Glutamatergic neuron (in vitro differentiated cells): ENCODE measurements around the gene SPOCK2. TPM values are rescaled to one million over a fixed set of nuclear protein-coding genes. Genes with fewer than 3 reads are reported as not detected.

Experiments
- DNase-seq: peaks from one replicate; pipeline ENCODE4 v3.0.0; 2022
- H3K27ac Mint-ChIP-seq: one replicate; pipeline ENCODE4 v1.8.0; 2020; ENCODE audit warnings: mild to moderate bottlenecking, mixed read lengths, inconsistent platforms; ENCODE audit not compliant: unreplicated experiment
- H3K27me3 Mint-ChIP-seq: one replicate; pipeline ENCODE4 v1.8.0; 2020; ENCODE audit warnings: mild to moderate bottlenecking, moderate library complexity, mixed read lengths, inconsistent platforms; ENCODE audit not compliant: unreplicated experiment
- H3K36me3 Mint-ChIP-seq: one replicate; pipeline ENCODE4 v1.8.0; 2020; ENCODE audit warnings: mild to moderate bottlenecking, mixed read lengths, inconsistent platforms; ENCODE audit not compliant: unreplicated experiment
- H3K4me1 Mint-ChIP-seq: one replicate; pipeline ENCODE4 v1.8.0; 2020; ENCODE audit warnings: mild to moderate bottlenecking, low read depth, mixed read lengths, inconsistent platforms; ENCODE audit not compliant: unreplicated experiment
- H3K4me3 Mint-ChIP-seq: one replicate; pipeline ENCODE4 v1.8.0; 2020; ENCODE audit warnings: mild to moderate bottlenecking, mixed read lengths, inconsistent platforms; ENCODE audit not compliant: unreplicated experiment
- H3K9me3 Mint-ChIP-seq: one replicate; pipeline ENCODE4 v1.8.0; 2020; ENCODE audit warnings: mild to moderate bottlenecking, moderate library complexity, mixed read lengths, inconsistent platforms; ENCODE audit not compliant: unreplicated experiment
- CTCF ChIP-seq: fragments of 200-600 bp; sonication (generic); IDR thresholded peaks from one replicate; pipeline ENCODE4 v1.5.0; 2021; ENCODE audit not compliant: partially characterized antibody, unreplicated experiment
- total RNA-seq: library from RNA; stranded (reverse); fragmentation: NEBNext Ultra II Directional; extraction: Animal tissue kit (Norgen Biotek cat#: 25700); gene quantifications from one replicate; pipeline ENCODE4 v1.2.1, GENCODE V29; 2021; ENCODE audit not compliant: unreplicated experiment

Gene SPOCK2
- total RNA-seq, 1 donor from 2014 or later = 362 TPM

- Mint-ChIP-seq H3K4me3 (no peak overlapping the region), H3K4me1 (peaks cover 2% of the 10 kb centered on the region), H3K9me3 (peaks cover under 1% of the 10 kb centered on the region), H3K27ac (no peak overlapping the region), H3K27me3 (no peaks in the 10 kb centered on the region), H3K36me3 (peaks cover 6% of the 10 kb centered on the region)
- TF ChIP-seq CTCF = no peak
- no peak for DNase-seq
These were observed 36.6 kb upstream of the SPOCK2 start for GRCh38 chr10:72124989-72125388.

GRCh38 chr10:72124381-72124780, 36.0 kb upstream of the SPOCK2 start:
- H3K4me1 Mint-ChIP-seq = peaks cover 2% of the 10 kb centered on the region
- H3K4me3 Mint-ChIP-seq = no peak overlapping the region
- no peaks in the 10 kb centered on the region for H3K27me3 Mint-ChIP-seq
- no peak for TF ChIP-seq CTCF
- H3K36me3 Mint-ChIP-seq = peaks cover 6% of the 10 kb centered on the region
- DNase-seq = no peak
- no peak overlapping the region for H3K27ac Mint-ChIP-seq
- peaks cover 1% of the 10 kb centered on the region for H3K9me3 Mint-ChIP-seq

- TF ChIP-seq CTCF = no peak
- H3K4me1 Mint-ChIP-seq = peaks cover 2% of the 10 kb centered on the region
- H3K36me3 Mint-ChIP-seq = peaks cover 2% of the 10 kb centered on the region
- no peak for DNase-seq
- no peak overlapping the region for H3K27ac Mint-ChIP-seq
- no peaks in the 10 kb centered on the region for H3K27me3 Mint-ChIP-seq
- no peak overlapping the region for H3K4me3 Mint-ChIP-seq
- peaks cover 2% of the 10 kb centered on the region for H3K9me3 Mint-ChIP-seq
These were observed 35.3 kb upstream of the SPOCK2 start for GRCh38 chr10:72123616-72124015.

GRCh38 chr10:72122221-72122620, 33.9 kb upstream of the SPOCK2 start:
- Mint-ChIP-seq H3K27me3 (no peaks in the 10 kb centered on the region), H3K36me3 (peaks cover 4% of the 10 kb centered on the region), H3K4me3 (no peak overlapping the region), H3K4me1 (peaks cover 2% of the 10 kb centered on the region), H3K9me3 (peaks cover 2% of the 10 kb centered on the region), H3K27ac (no peak overlapping the region)
- DNase-seq = no peak
- no peak for TF ChIP-seq CTCF

GRCh38 chr10:72121389-72121788, 33.0 kb upstream of the SPOCK2 start:
- TF ChIP-seq CTCF = no peak
- Mint-ChIP-seq H3K4me3 (no peak overlapping the region), H3K4me1 (peaks cover 2% of the 10 kb centered on the region), H3K9me3 (peaks cover 2% of the 10 kb centered on the region), H3K36me3 (peaks cover 7% of the 10 kb centered on the region), H3K27ac (no peak overlapping the region), H3K27me3 (no peaks in the 10 kb centered on the region)
- no peak for DNase-seq
